ENCODE measurements around the gene STIP1. TPM values are rescaled to one million over a fixed set of nuclear protein-coding genes. Genes with fewer than 3 reads are reported as not detected.

STIP1 gene
- total and polyA plus RNA-seq, 2 of the 8 experiments (the other 6 are each of a cell fraction or from before 2014, with no cell fraction given): 140 to 329 TPM

DNA sequence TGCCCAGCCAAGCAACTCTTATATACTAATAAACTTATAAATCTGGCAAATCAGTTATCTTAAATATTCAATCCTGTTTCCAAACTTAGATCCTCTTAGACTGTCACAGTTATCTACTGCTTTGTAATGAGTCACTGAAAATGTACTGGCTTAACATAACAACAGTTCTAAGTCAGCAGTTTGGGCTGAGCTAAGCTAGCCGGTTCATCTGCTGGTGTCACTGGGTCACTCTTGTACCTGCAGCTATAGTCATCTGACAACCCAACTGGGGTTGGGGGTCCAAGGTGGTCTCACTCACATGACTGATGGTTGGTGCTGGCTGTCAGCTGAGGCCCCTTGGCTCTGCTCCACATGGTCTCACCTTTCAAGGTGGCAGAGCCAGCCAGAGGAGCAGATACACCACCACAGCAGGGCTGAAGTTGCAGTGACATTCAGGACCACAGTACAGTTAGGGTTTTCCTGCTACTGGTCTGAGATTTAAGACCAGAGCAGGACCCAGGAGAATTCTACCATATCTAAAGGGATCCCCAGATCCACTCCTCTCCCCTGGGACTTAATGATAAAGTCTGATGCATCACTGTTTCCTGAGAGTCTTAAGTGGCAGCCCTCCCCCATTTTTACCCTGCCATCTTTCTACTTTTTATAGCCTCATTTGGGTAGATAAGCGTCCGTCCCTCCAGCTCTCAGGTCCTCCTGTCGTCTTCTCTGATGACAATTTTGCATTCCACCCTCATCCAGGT is 12.2 kb upstream of the STIP1 start:
- Histone ChIP-seq H3K4me2 (ENCODE audit: insufficient read depth in 1 of 2, low read depth in 2 of 2, low read length in 2 of 2) (no peak overlapping the region), H3K18ac (ENCODE audit: extremely low read depth, low read length) (no peak overlapping the region), H2BK120ac (replicated peaks; ENCODE audit: low read depth, low read length) (no peak overlapping the region), H3K27me3 (replicated peaks in 1 of 4; ENCODE audit: control insufficient read depth in 3 of 4, extremely low read depth in 1 of 4, insufficient read depth in 3 of 4, low read length in 3 of 4) (no peaks in the 10 kb centered on the region), H3K79me1 (ENCODE audit: low read depth, low read length) (no peaks in the 10 kb centered on the region), H4K91ac (replicated peaks; ENCODE audit: insufficient read length, low read length) (no peak overlapping the region), H4K5ac (ENCODE audit: insufficient read length, low read depth, low read length) (no peak overlapping the region), H2BK5ac (ENCODE audit: low read depth, low read length) (no peak overlapping the region), H3K27ac (ENCODE audit: low read depth, low read length) (no peak overlapping the region), H3K36me3 (ENCODE audit: control insufficient read depth in 2 of 4, insufficient read depth in 4 of 4, low read length in 3 of 4) (no peaks in the 10 kb centered on the region; a peak in 1 of 8 replicates), H3K23ac (ENCODE audit: insufficient read length) (no peak overlapping the region), H4K20me1 (replicated peaks in 1 of 2; ENCODE audit: control insufficient read depth in 1 of 2, insufficient read depth in 2 of 2, low read length in 2 of 2) (peaks cover 0 to 2% of the 10 kb centered on the region in 2 experiments), H2AFZ (ENCODE audit: low read length) (no peak overlapping the region), H3K4ac (replicated peaks; ENCODE audit: insufficient read length, low read depth, low read length) (no peak overlapping the region), H3K56ac (replicated peaks; ENCODE audit: insufficient read length, low read depth, low read length) (no peak overlapping the region), H3K79me2 (ENCODE audit: control insufficient read depth in 1 of 2, insufficient read depth in 2 of 2, low read length in 2 of 2) (no peaks in the 10 kb centered on the region), H2BK15ac (ENCODE audit: low read length) (no peak overlapping the region), H3K9me3 (ENCODE audit: insufficient read depth in 2 of 2, low read depth in 1 of 2, low read length in 1 of 2) (peaks cover 8 to 9% of the 10 kb centered on the region in 2 experiments; a peak in 2 of 4 replicates), H3K9ac (replicated peaks in 1 of 4; ENCODE audit: extremely low read depth in 1 of 4, low read depth in 3 of 4, low read length in 3 of 4) (no peak overlapping the region), H2BK20ac (ENCODE audit: low read length) (no peak overlapping the region), H2AK5ac (ENCODE audit: low read depth, low read length) (no peak overlapping the region), H3K14ac (ENCODE audit: insufficient read length) (no peak overlapping the region), H3K23me2 (ENCODE audit: low read depth, low read length) (no peaks in the 10 kb centered on the region), H3K4me3 (ENCODE audit: extremely low read depth in 1 of 4, insufficient read depth in 2 of 4, low read depth in 3 of 4, low read length in 4 of 4) (no peak overlapping the region), H3K4me1 (replicated peaks in 1 of 4; ENCODE audit: control insufficient read depth in 3 of 4, insufficient read depth in 4 of 4, low read length in 3 of 4) (no peaks in the 10 kb centered on the region), H4K8ac (ENCODE audit: extremely low read depth, insufficient read depth, low read length) (no peak overlapping the region), H2BK12ac (ENCODE audit: low read depth, low read length) (no peak overlapping the region)
- DNase-seq (ENCODE audit: low read depth in 1 of 2, low spot score in 2 of 2) (no peak), FAIRE-seq (no peak)
- ChIA-PET POLR2A (ENCODE audit: partially characterized antibody) (interaction anchor here (1.1 to 4.2 kb wide), 3 partner anchors 10 to 51 kb away, joined by 3 to 29 read pairs (median 3); partner anchors contain the start of gene STIP1), CTCF (ENCODE audit: partially characterized antibody) (interaction anchor here (0.6 to 0.7 kb wide), 2 partner anchors 11 kb away, joined by 3 to 4 read pairs; no protein-coding TSS in a partner anchor)
- TF ChIP-seq BCL11A (IDR thresholded peaks at IDR 0.05; ENCODE audit: low read depth in 2 of 2, low read length in 2 of 2) (no peak), NRF1 (IDR thresholded peaks at IDR 0.05; ENCODE audit: low read depth, low read length) (no peak)
- TF ChIP-seq, protein P1, sequence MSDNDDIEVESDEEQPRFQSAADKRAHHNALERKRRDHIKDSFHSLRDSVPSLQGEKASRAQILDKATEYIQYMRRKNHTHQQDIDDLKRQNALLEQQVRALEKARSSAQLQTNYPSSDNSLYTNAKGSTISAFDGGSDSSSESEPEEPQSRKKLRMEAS (IDR thresholded peaks at IDR 0.05): no peak
- 90% methylated on average over 4 of the region's 4 CpGs; no CpG with 5 or more reads in 1 of the 2 experiments for WGBS, 2 experiments (ENCODE audit: extremely low coverage in 1 of 2, insufficient coverage in 1 of 2, insufficient read length in 1 of 2, insufficient replicate concordance in 2 of 2, low coverage in 1 of 2, low lambda C conversion rate in 2 of 2, missing lambda C conversion rate in 1 of 2)

Data from H1 (cell line).